ENCODE measurements around the gene TRPV5. TPM values are rescaled to one million over a fixed set of nuclear protein-coding genes. Genes with fewer than 3 reads are reported as not detected.

Gene TRPV5
- total RNA-seq, 2 experiments from 2014 or later: not detected

GRCh38 chr7:142959202-142959601 is 25.7 kb upstream of the TRPV5 start:
- ATAC-seq (no peak), DNase-seq (no peak)
- no peaks in the 10 kb centered on the region for H3K4me1 Mint-ChIP-seq
- peaks cover 12% of the 10 kb centered on the region for H3K27me3 Mint-ChIP-seq
- H3K9me3 Mint-ChIP-seq (ENCODE audit: low read depth): peaks cover 16% of the 10 kb centered on the region
- no peak overlapping the region for H3K4me3 Mint-ChIP-seq
- peaks cover 2% of the 10 kb centered on the region for H3K36me3 Mint-ChIP-seq (ENCODE audit: low read depth)
- H3K27ac Mint-ChIP-seq: no peak overlapping the region
- CTCF ChIA-PET: no interaction called here
- POLR2A ChIA-PET: no interaction called here
- intact Hi-C loops (cut with DNase I, micrococcal nuclease): no loop called here

GRCh38 chr7:142957723-142958122 is 24.2 kb upstream of the TRPV5 start:
- Mint-ChIP-seq H3K4me1 (no peaks in the 10 kb centered on the region), H3K36me3 (ENCODE audit: low read depth) (peaks cover 2% of the 10 kb centered on the region), H3K4me3 (no peak overlapping the region), H3K27me3 (peaks cover 11% of the 10 kb centered on the region), H3K9me3 (ENCODE audit: low read depth) (peaks cover 21% of the 10 kb centered on the region), H3K27ac (no peak overlapping the region)
- intact Hi-C loops (cut with DNase I, micrococcal nuclease): no loop called here
- ATAC-seq (no peak), DNase-seq (no peak)
- CTCF ChIA-PET: no interaction called here
- POLR2A ChIA-PET: no interaction called here

GRCh38 chr7:142956951-142957623 is 23.5 kb upstream of the TRPV5 start:
- H3K36me3 Mint-ChIP-seq (ENCODE audit: low read depth): peaks cover 2% of the 10 kb centered on the region
- no peak overlapping the region for H3K4me3 Mint-ChIP-seq
- intact Hi-C loops (cut with DNase I, micrococcal nuclease): no loop called here
- no peak overlapping the region for H3K27ac Mint-ChIP-seq
- peaks cover 11% of the 10 kb centered on the region for H3K27me3 Mint-ChIP-seq
- DNase-seq: no peak
- no peak for ATAC-seq
- ChIA-PET CTCF (interaction anchor here (1.2 kb wide), 1 partner anchor 9 kb away, joined by 3 read pairs; no protein-coding TSS in a partner anchor), POLR2A (no interaction called here)
- no peaks in the 10 kb centered on the region for H3K4me1 Mint-ChIP-seq
- peaks cover 21% of the 10 kb centered on the region for H3K9me3 Mint-ChIP-seq (ENCODE audit: low read depth)

- POLR2A ChIA-PET: no interaction called here
- Mint-ChIP-seq H3K36me3 (ENCODE audit: low read depth) (peaks cover 2% of the 10 kb centered on the region), H3K27me3 (peaks cover 10% of the 10 kb centered on the region), H3K27ac (no peak overlapping the region), H3K4me1 (no peaks in the 10 kb centered on the region), H3K9me3 (ENCODE audit: low read depth) (peaks cover 21% of the 10 kb centered on the region), H3K4me3 (no peak overlapping the region)
- DNase-seq (no peak), ATAC-seq (no peak)
- intact Hi-C loops (cut with DNase I, micrococcal nuclease): no loop called here
- CTCF ChIA-PET: interaction anchor here (0.6 kb wide), 1 partner anchor 74 kb away, joined by 3 read pairs; no protein-coding TSS in a partner anchor
Observed at GRCh38 chr7:142954680-142955268, 21.2 kb upstream of the TRPV5 start.

GRCh38 chr7:142950235-142950634 is 16.7 kb upstream of the TRPV5 start:
- intact Hi-C loops (cut with DNase I, micrococcal nuclease): no loop called here
- Mint-ChIP-seq H3K4me3 (no peak overlapping the region), H3K9me3 (ENCODE audit: low read depth) (peaks cover 10% of the 10 kb centered on the region), H3K27ac (no peak overlapping the region), H3K4me1 (no peaks in the 10 kb centered on the region), H3K36me3 (ENCODE audit: low read depth) (no peaks in the 10 kb centered on the region), H3K27me3 (peaks cover 9% of the 10 kb centered on the region)
- DNase-seq (no peak), ATAC-seq (no peak)
- POLR2A ChIA-PET: no interaction called here
- CTCF ChIA-PET: no interaction called here

- POLR2A ChIA-PET: no interaction called here
- intact Hi-C loops (cut with DNase I, micrococcal nuclease): no loop called here
Observed at GRCh38 chr7:142948603-142949002, 15.1 kb upstream of the TRPV5 start.

GRCh38 chr7:142945001-142945400 is 11.5 kb upstream of the TRPV5 start:
- H3K9me3 Mint-ChIP-seq (ENCODE audit: low read depth): no peaks in the 10 kb centered on the region
- CTCF ChIA-PET: no interaction called here

More at GRCh38 chr7:142948603-142949002, 15.1 kb upstream of the TRPV5 start:
- Mint-ChIP-seq H3K27me3 (peaks cover 9% of the 10 kb centered on the region), H3K9me3 (ENCODE audit: low read depth) (no peaks in the 10 kb centered on the region), H3K27ac (no peak overlapping the region), H3K36me3 (ENCODE audit: low read depth) (no peaks in the 10 kb centered on the region), H3K4me3 (no peak overlapping the region), H3K4me1 (no peaks in the 10 kb centered on the region)
- CTCF ChIA-PET: no interaction called here
- ATAC-seq: no peak
- no peak for DNase-seq

GRCh38 chr7:142943706-142944268 is 10.2 kb upstream of the TRPV5 start:
- H3K9me3 Mint-ChIP-seq (ENCODE audit: low read depth): no peaks in the 10 kb centered on the region
- DNase-seq (no peak), ATAC-seq (no peak)
- CTCF ChIA-PET: interaction anchor here (1.1 kb wide), 1 partner anchor 60 kb away, joined by 4 read pairs; no protein-coding TSS in a partner anchor
- POLR2A ChIA-PET: no interaction called here
- H3K4me3 Mint-ChIP-seq: no peak overlapping the region
- intact Hi-C loops (cut with DNase I, micrococcal nuclease): no loop called here
- H3K4me1 Mint-ChIP-seq: no peaks in the 10 kb centered on the region
- H3K27me3 Mint-ChIP-seq: no peaks in the 10 kb centered on the region
- H3K27ac Mint-ChIP-seq: no peak overlapping the region
- H3K36me3 Mint-ChIP-seq (ENCODE audit: low read depth): no peaks in the 10 kb centered on the region

More at GRCh38 chr7:142945001-142945400, 11.5 kb upstream of the TRPV5 start:
- Mint-ChIP-seq H3K36me3 (ENCODE audit: low read depth) (no peaks in the 10 kb centered on the region), H3K4me3 (no peak overlapping the region), H3K27ac (no peak overlapping the region), H3K27me3 (no peaks in the 10 kb centered on the region), H3K4me1 (no peaks in the 10 kb centered on the region)
- intact Hi-C loops (cut with DNase I, micrococcal nuclease): no loop called here
- POLR2A ChIA-PET: no interaction called here
- ATAC-seq (no peak), DNase-seq (no peak)

GRCh38 chr7:142942746-142943145 is 9.2 kb upstream of the TRPV5 start:
- ChIA-PET POLR2A (no interaction called here), CTCF (interaction anchor here (1.0 to 1.1 kb wide), 2 partner anchors 61 to 64 kb away, joined by 4 read pairs; no protein-coding TSS in a partner anchor)
- H3K4me3 Mint-ChIP-seq: no peak overlapping the region
- H3K27me3 Mint-ChIP-seq: no peaks in the 10 kb centered on the region
- intact Hi-C loops (cut with DNase I, micrococcal nuclease): no loop called here
- no peaks in the 10 kb centered on the region for H3K4me1 Mint-ChIP-seq
- no peaks in the 10 kb centered on the region for H3K36me3 Mint-ChIP-seq (ENCODE audit: low read depth)
- DNase-seq (no peak), ATAC-seq (no peak)
- H3K27ac Mint-ChIP-seq: no peak overlapping the region
- H3K9me3 Mint-ChIP-seq (ENCODE audit: low read depth): no peaks in the 10 kb centered on the region

GRCh38 chr7:142941541-142941940 is 8.0 kb upstream of the TRPV5 start:
- DNase-seq (no peak), ATAC-seq (no peak)
- ChIA-PET CTCF (interaction anchor here (0.6 kb wide), 1 partner anchor 502 kb away, joined by 3 read pairs; no protein-coding TSS in a partner anchor), POLR2A (no interaction called here)
- Mint-ChIP-seq H3K36me3 (ENCODE audit: low read depth) (no peaks in the 10 kb centered on the region), H3K27ac (no peak overlapping the region), H3K9me3 (ENCODE audit: low read depth) (no peaks in the 10 kb centered on the region), H3K4me1 (no peaks in the 10 kb centered on the region), H3K4me3 (no peak overlapping the region), H3K27me3 (no peaks in the 10 kb centered on the region)
- intact Hi-C loops (cut with DNase I, micrococcal nuclease): no loop called here

GRCh38 chr7:142940966-142941535 is 7.5 kb upstream of the TRPV5 start:
- CTCF ChIA-PET: interaction anchor here (0.6 kb wide), 1 partner anchor 501 kb away, joined by 3 read pairs; no protein-coding TSS in a partner anchor
- no peaks in the 10 kb centered on the region for H3K36me3 Mint-ChIP-seq (ENCODE audit: low read depth)

More at GRCh38 chr7:142940966-142941535, 7.5 kb upstream of the TRPV5 start:
- H3K27me3 Mint-ChIP-seq: no peaks in the 10 kb centered on the region
- POLR2A ChIA-PET: no interaction called here
- ATAC-seq (no peak), DNase-seq (no peak)
- no peaks in the 10 kb centered on the region for H3K4me1 Mint-ChIP-seq
- H3K27ac Mint-ChIP-seq: no peak overlapping the region
- intact Hi-C loops (cut with DNase I, micrococcal nuclease): no loop called here
- no peaks in the 10 kb centered on the region for H3K9me3 Mint-ChIP-seq (ENCODE audit: low read depth)
- H3K4me3 Mint-ChIP-seq: no peak overlapping the region
